H1 (cell line): ENCODE measurements around the gene CD180.

Source experiments
- BRCA1 ChIP-seq: IDR thresholded peaks from 2 replicates; pipeline ENCODE4 v1.6.1; 2012; ENCODE audit warnings: low read depth, low read length, improper control_type of control experiment
- CHD1 ChIP-seq: IDR thresholded peaks from 2 replicates; pipeline ENCODE4 v1.6.1; 2012; ENCODE audit warnings: low read depth, low read length, improper control_type of control experiment
- CHD7 ChIP-seq: fragments of 300-600 bp; sonication (generic); IDR thresholded peaks from 2 replicates; pipeline ENCODE4 v1.7.1; 2012; ENCODE audit warnings: low read length, moderate library complexity, mild to moderate bottlenecking, inconsistent platforms; ENCODE audit not compliant: insufficient replicate concordance
- CTCF ChIP-seq, 3 experiments: IDR thresholded peaks; 1 replicate in 2 of 3; 2 replicates in 1 of 3; pipeline versions ENCODE4 v1.5.1 to v1.6.1; 2011; ENCODE audit warnings: low read length in 3 of 3, mild to moderate bottlenecking in 3 of 3, inconsistent platforms in 2 of 3, low read depth in 1 of 3, moderate library complexity in 1 of 3; ENCODE audit not compliant: insufficient read depth in 1 of 3; ENCODE audit errors: control extremely low read depth in 1 of 3
- EP300 ChIP-seq, 2 experiments: IDR thresholded peaks; 1 replicate in 1 of 2; 2 replicates in 1 of 2; pipeline ENCODE4 v1.6.1; 2011 to 2012; ENCODE audit warnings: low read depth in 2 of 2, low read length in 2 of 2, mild to moderate bottlenecking in 2 of 2, borderline replicate concordance in 1 of 2, inconsistent platforms in 1 of 2, moderate library complexity in 1 of 2
- EZH2 ChIP-seq: fragments of 200-600 bp; sonication (generic); IDR thresholded peaks from 2 replicates; pipeline ENCODE4 v1.7.1; 2012; ENCODE audit warnings: low read depth, mild to moderate bottlenecking, moderate library complexity, low read length, inconsistent platforms; ENCODE audit not compliant: severe bottlenecking
- JUN ChIP-seq: IDR thresholded peaks from 2 replicates; pipeline ENCODE4 v1.6.1; 2011; ENCODE audit warnings: low read depth, mild to moderate bottlenecking, improper control_type of control experiment, low read length
- KDM5A ChIP-seq: fragments of 200-600 bp; IDR thresholded peaks from 2 replicates; pipeline ENCODE4 v1.7.1; 2012; ENCODE audit warnings: mild to moderate bottlenecking, low read length, inconsistent platforms, mixed read lengths
- RFX5 ChIP-seq: IDR thresholded peaks from 2 replicates; pipeline ENCODE4 v1.6.1; 2011; ENCODE audit warnings: low read depth, low read length, improper control_type of control experiment, borderline replicate concordance
- SIN3A ChIP-seq, 2 experiments: IDR thresholded peaks in 1 of 2; conservative IDR thresholded peaks in 1 of 2; 2 replicates each; pipeline ENCODE4 v1.6.1; 2011 to 2012; ENCODE audit warnings: low read length in 2 of 2, improper control_type of control experiment in 1 of 2, low read depth in 1 of 2, mild to moderate bottlenecking in 1 of 2
- SIX5 ChIP-seq: IDR thresholded peaks from 2 replicates; pipeline ENCODE4 v1.6.1; 2011; ENCODE audit warnings: mild to moderate bottlenecking, low read depth, low read length
- SUZ12 ChIP-seq: fragments of 200-600 bp; sonication (generic); IDR thresholded peaks from 2 replicates; pipeline ENCODE4 v1.6.1; 2012; ENCODE audit warnings: mild to moderate bottlenecking, inconsistent platforms, low read length, moderate library complexity, mixed read lengths

- no peak for TF ChIP-seq SIX5
- no peak for TF ChIP-seq EP300 (IDR thresholded peaks at IDR 0.05; ENCODE audit: borderline replicate concordance in 1 of 2, low read depth in 2 of 2, low read length in 2 of 2)
- no peak for TF ChIP-seq EZH2
- no peak for TF ChIP-seq CTCF (IDR thresholded peaks at IDR 0.05; ENCODE audit: control extremely low read depth in 1 of 3, insufficient read depth in 1 of 3, low read depth in 1 of 3, low read length in 3 of 3)
- no peak for TF ChIP-seq BRCA1
- no peak for TF ChIP-seq CHD7
- TF ChIP-seq SIN3A (conservative IDR thresholded peaks at IDR 0.05 in 1 of 2, IDR thresholded peaks at IDR 0.05 in 1 of 2; ENCODE audit: low read depth in 1 of 2, low read length in 2 of 2) = no peak
- no peak for TF ChIP-seq KDM5A
- TF ChIP-seq JUN = no peak
- no peak for TF ChIP-seq RFX5
- TF ChIP-seq CHD1 = no peak
- no peak for TF ChIP-seq SUZ12
These were observed 56.2 kb downstream of the CD180 start for GRCh38 chr5:67140413-67140812.
